Tibial nerve (tissue), 4 donors: ENCODE measurements around the gene OCLN.

Experiments used
- EP300 ChIP-seq, 2 donors: sonication (generic); formaldehyde crosslinking; IDR thresholded peaks; one replicate each; pipeline ENCODE4 v1.6.1; 2017; ENCODE audit warnings: antibody characterized with exemption in 2 of 2, mild to moderate bottlenecking in 1 of 2
- POLR2A ChIP-seq, 2 donors: fragments of 450-650 bp; IDR thresholded peaks; one replicate each; pipeline ENCODE4 v1.6.1; 2017; ENCODE audit warnings: antibody characterized with exemption in 2 of 2, mild to moderate bottlenecking in 2 of 2, moderate library complexity in 2 of 2
- TF ChIP-seq, protein P1 (sequence below), 5 experiments: fragments of 200-600 bp in 3 of 5; fragments of 450-650 bp in 2 of 5; sonication (generic) in 3 of 5; IDR thresholded peaks; one replicate each; pipeline ENCODE4 v1.5.1; 2016 to 2019; ENCODE audit warnings: antibody characterized with exemption in 5 of 5, mild to moderate bottlenecking in 3 of 5, moderate library complexity in 2 of 5

- TF ChIP-seq, protein P1, sequence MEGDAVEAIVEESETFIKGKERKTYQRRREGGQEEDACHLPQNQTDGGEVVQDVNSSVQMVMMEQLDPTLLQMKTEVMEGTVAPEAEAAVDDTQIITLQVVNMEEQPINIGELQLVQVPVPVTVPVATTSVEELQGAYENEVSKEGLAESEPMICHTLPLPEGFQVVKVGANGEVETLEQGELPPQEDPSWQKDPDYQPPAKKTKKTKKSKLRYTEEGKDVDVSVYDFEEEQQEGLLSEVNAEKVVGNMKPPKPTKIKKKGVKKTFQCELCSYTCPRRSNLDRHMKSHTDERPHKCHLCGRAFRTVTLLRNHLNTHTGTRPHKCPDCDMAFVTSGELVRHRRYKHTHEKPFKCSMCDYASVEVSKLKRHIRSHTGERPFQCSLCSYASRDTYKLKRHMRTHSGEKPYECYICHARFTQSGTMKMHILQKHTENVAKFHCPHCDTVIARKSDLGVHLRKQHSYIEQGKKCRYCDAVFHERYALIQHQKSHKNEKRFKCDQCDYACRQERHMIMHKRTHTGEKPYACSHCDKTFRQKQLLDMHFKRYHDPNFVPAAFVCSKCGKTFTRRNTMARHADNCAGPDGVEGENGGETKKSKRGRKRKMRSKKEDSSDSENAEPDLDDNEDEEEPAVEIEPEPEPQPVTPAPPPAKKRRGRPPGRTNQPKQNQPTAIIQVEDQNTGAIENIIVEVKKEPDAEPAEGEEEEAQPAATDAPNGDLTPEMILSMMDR (IDR thresholded peaks at IDR 0.05): no peak
- TF ChIP-seq EP300 (IDR thresholded peaks at IDR 0.05): no peak
- no peak for TF ChIP-seq POLR2A (IDR thresholded peaks at IDR 0.05)
Observed at GRCh38 chr5:69498384-69498783, 5.8 kb downstream of the OCLN start.
